HG03575 (cell line): ENCODE measurements around the gene S100A14.

Source experiments
- ATAC-seq: cut with Tn5 transposase; IDR thresholded peaks from one replicate; pipeline ENCODE4 v1.9.1; 2021; ENCODE audit not compliant: unreplicated experiment, insufficient number of reproducible peaks, low FRiP score; ENCODE audit errors: extremely low read depth

S100A14 gene

DNA sequence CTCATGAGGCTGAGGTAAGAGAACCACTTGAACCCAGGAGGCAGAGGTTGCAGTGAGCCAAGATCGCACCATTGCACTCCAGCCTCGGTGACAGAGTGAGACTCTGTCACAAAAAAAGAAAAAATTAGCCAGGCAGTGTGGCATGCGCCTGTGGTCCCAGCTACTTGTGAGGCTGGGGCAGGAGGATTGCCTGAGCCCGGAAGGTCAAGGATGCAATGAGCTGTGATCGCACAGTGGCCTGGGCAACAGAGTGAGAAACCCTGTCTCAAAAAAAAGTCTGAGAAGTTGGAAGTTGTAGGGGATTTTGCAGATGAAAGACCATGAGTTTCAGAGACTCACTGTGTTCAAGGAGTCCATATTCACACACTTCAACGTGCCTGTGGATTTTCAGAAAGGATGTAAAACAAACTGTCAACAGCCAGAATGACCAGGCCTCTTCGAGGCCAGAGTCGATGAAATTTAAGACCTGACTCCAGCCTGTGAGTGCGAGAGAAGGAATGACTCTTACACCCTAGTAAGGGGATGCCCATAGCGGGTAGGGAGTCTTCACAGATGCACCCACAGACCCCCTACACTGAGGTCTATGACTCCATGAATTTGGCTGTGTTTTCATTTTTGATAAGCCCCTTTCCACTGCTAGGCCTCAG is 9.0 kb upstream of the S100A14 start:
- ATAC-seq, result no peak

DNA sequence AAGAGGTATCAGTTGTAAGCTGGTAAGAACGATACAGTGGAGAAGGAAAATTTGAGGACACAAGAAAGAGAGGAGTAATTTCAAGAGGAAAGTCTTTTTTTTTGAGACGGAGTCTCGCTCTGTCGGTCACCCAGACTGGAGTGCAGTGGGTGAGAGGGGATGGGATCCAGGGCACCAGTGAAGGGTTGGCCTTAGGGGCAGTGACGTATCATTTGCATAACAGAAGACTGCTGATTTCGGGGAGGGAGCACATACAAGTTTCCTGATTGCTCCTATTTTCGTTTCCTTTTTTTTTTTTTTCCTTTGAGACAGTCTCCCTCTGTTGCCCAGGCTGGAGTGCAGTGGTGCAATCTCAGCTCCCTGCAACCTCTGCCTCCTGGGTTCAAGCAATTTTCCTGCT is 7.0 kb upstream of the S100A14 start:
- no peak for ATAC-seq

- no peak for ATAC-seq
These were observed 3.0 kb upstream of the S100A14 start for GRCh38 chr1:153619171-153619570.

DNA sequence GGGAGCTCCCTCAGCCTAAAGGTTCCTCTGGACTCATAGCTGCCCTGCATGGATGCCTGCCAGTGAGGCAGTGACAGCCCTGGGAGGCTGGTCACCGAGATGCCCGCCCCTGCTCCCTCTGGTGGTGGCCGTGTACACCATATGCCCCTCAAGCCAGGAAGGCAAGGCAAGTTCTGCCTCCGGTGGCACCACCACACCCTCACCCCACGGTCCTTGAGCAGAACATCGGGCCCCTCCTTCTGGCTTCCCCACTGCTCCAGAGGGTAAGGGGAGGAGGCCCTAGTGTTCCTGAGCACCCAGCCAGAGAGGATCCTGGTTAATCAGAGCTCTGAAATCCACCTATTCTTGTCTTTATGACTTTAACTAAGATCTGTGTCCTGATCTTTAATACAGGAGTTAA is 1.5 kb upstream of the S100A14 start:
- ATAC-seq, result no peak

- ATAC-seq, result no peak
These were observed 789 bp upstream of the S100A14 start for GRCh38 chr1:153616917-153617311.

DNA sequence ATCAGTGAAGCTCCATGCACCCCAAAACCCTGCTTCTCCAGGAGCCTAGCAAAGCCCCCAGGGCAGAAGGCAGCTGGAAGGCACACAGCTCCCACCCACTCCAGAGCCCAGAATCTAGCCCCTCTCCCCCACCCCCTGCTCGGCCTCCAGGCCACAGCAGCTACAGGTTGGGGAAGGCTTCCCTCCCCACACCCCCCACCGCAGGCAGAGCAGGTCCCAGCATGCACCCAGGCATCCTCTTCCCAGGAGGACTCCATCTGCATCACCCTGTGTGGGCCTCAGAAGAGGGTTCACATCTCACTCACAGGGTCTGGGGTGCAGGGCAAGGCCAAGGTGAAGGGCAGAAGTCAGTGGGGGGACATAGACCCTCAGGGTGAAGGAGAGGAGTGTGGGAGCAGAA is 719 bp downstream of the S100A14 start:
- ATAC-seq, result no peak

GRCh38 chr1:153614906-153615305 is 1.2 kb downstream of the S100A14 start:
- no peak for ATAC-seq

DNA sequence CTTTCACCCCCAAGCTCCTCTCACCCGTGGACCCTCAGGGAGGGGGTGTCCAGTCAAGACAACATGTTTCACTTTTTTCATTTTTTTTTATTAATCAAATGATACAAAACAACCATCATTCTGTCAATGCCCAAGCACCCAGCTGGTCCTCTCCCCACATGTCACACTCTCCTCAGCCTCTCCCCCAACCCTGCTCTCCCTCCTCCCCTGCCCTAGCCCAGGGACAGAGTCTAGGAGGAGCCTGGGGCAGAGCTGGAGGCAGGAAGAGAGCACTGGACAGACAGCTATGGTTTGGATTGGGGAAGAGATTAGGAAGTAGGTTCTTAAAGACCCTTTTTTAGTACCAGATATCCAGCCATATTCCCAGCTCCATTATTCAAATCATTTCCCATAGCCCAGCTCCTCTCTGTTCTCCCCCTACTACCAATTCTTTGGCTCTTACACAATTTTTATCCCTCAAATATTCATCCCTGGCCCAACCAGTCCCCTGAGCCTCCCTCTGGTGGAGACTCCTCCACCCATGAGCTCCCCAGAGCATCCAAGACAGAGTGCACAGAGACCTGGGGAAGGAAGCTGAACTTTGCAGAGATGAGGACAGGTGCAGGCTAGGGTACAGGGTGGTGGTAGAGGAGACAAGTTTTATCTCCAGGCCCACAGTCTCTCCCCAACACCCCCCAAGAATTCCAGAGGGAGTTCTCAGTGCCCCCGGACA is 1.8 kb downstream of the S100A14 start:
- no peak for ATAC-seq

DNA sequence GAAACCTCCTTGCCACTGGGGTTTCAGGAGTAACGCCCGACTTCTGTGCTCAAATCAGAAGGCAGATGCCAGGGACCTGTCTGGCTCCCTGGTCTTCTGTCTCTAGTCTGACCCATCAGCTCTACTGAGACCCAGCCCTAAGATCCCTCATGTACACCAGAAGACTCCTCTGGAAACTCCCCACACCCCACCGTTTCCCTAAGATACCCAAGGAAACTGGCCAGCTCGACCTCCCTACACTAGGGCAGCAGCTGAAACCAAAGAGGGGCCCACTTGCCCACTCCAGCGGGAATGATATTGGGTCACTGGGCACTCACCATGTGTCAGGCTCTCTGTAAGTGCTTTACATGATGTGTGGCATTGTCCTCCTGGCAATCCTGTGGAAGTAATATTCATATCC is 2.7 kb downstream of the S100A14 start:
- ATAC-seq, result no peak

DNA sequence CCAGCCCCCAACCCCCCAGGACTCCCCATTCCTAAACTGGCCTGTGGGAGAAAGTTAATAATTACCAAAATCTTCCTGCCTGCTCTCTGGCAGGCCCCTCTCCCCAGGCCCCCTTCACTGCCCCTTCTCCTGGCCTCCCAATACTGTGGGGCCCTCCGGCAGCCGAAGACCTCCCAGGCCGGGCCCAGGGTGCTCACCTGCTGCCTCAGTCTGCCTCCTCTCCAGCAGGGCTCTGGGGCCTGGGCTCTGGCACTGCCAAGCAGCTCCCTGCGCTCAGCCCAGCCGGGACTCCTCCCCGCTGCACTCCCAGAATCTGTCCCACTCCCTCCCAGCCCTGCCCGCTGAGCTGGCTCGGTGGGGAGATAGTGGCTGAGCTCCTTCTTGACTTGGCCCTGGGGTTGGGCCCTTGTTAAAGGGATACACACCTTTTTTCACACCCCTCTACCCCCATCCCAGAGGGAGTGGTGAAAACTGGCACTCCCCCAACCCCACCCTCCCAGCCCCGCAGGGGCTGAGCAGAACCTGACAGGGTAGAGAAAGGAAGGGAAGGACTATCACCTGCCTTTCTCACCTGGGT is 3.3 kb downstream of the S100A14 start, which contains the start of gene S100A16:
TSS of gene S100A16 (minus strand) at position 383 of the 577 bp plus-strand sequence. CDS start 4,986 bp downstream, outside the sequence.
- ATAC-seq, result no peak

- no peak for ATAC-seq
These were observed 3.9 kb downstream of the S100A14 start for GRCh38 chr1:153612111-153612754.

DNA sequence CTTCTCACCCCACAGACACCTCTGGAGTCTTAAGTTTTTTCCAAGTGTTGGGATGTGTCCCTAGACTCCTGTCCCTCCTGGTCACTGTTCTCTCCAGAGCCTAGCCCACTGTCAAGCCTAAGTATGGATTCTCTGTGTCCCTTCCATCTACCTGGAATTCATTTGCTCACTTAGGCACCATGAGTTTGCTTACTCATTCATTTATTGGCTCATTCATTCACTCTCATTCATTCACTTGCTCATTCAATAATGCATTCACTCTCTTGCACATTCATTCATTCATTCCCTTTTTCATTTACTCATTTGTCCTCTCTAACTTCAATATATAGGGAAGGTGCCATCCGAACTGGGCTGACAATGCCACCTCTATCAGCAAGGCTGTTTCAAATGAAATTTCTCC is 4.8 kb downstream of the S100A14 start:
- ATAC-seq, result no peak

- ATAC-seq, result no peak
These were observed 5.3 kb downstream of the S100A14 start for GRCh38 chr1:153610811-153611301.

DNA sequence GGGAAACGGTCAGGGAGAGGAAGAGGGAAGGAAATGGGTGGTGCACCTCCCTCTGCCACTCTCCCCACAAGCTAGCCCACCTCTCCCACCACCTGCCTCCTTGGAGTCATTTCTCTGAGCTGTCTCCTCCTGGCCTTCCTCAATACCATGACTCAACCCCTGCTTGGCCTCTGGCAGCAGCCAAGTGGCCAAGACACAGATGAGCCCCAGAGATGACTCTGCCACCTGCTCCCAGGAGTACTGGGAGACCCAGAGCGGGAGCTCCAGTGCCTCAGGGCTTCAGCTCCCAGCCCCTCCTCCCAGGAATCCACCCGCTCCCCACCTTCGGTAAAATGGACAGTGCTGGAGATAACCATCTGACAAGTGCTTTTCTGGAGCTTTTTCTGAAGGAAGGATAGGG is 5.8 kb downstream of the S100A14 start:
- no peak for ATAC-seq

GRCh38 chr1:153609585-153609907 is 6.6 kb downstream of the S100A14 start:
- ATAC-seq, result no peak

- no peak for ATAC-seq
These were observed 7.2 kb downstream of the S100A14 start for GRCh38 chr1:153608742-153609584.

DNA sequence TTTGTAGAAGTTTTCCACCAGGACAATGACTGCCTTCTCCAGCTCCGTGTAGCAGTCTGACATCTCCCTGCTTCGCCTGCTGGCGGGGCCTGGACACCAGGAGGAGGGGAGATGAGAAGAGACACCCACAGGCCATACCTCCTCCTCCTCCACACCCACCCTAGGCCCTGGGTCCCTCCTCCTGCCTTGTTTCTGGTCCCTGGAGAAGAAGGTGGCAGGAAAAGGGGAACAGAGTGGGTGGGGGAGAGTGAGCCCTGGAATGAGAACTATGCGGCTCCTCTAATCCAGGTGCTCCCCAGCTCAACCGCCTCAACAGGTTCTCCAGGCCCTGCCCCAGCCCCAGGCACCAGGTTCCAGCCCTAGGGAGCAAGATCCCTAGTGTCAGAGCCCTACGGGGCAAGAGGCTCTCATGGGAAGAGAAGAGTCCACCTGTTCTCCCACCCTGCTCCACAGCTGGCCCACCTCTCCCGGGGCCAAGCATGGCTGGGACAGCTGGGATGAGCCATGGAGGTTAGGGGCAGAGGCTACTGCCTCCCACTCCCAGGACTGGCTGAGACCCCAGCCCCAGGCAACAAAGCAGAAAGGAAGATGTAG is 7.9 kb downstream of the S100A14 start:
- no peak for ATAC-seq

- no peak for ATAC-seq
These were observed 8.7 kb downstream of the S100A14 start for GRCh38 chr1:153607381-153607780.

DNA sequence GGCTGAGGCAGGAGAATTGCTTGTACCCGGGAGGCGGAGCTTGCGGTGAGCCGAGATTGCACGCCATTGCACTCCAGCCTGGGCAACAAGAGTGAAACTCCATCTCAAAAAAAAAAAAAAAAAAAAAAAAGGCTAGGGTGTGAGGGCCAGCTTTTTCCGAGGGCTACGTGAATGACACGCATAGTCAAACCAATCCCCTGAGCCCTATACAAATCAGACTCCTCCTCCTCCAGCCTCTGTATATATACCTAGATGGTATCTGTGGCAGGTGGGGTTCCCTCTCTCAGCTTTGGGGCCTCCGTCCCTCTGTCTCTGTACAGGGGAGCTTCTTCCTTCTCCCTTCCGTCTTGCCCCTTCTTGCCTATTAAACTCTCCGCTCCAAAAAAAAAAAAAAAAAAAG is 9.9 kb downstream of the S100A14 start:
- ATAC-seq, result no peak
